WTC11 (cell line): ENCODE data around the gene ARRDC3. TPM values are rescaled to one million over a fixed set of nuclear protein-coding genes. Genes with fewer than 3 reads are reported as not detected.
A peak's percentile ranks its signal among the peaks of the same experiment; 100 is the strongest.
"Not testable (repeated sequence)": the region's sequence is repeated elsewhere in the genome, so short reads cannot be mapped to it uniquely, and the experiment has no call there.

ENCODE experiments used
- ATAC-seq: fragments of 200-7000 bp; cut with Tn5 transposase; 2 replicates; pipeline ENCODE4 v1.10.0; 2021; ENCODE audit warnings: mild to moderate bottlenecking, moderate library complexity
- CTCF ChIA-PET: fragments of 300-600 bp; sonication (Branson Sonifier 250); formaldehyde crosslinking; loops from one replicate; lab custom pipeline; 2021; ENCODE audit warnings: antibody characterized with exemption; lab: Charles Lee
- POLR2A ChIA-PET: fragments of 350-600 bp; sonication (Branson Sonifier 250); formaldehyde crosslinking; loops from one replicate; lab custom pipeline; 2021; ENCODE audit warnings: antibody characterized with exemption; lab: Charles Lee
- DNase-seq: peaks from one replicate; pipeline ENCODE4 v3.0.0; 2021; ENCODE audit warnings: low spot score
- H3K27ac Mint-ChIP-seq: 2 replicates; pipeline ENCODE4 v1.8.0; 2021; ENCODE audit warnings: mixed read lengths
- H3K27me3 Mint-ChIP-seq: 2 replicates; pipeline ENCODE4 v1.8.0; 2021; ENCODE audit warnings: low read depth, mild to moderate bottlenecking, moderate library complexity, mixed read lengths
- H3K36me3 Mint-ChIP-seq: 2 replicates; pipeline ENCODE4 v1.8.0; 2021; ENCODE audit warnings: mixed read lengths
- H3K4me1 Mint-ChIP-seq: 2 replicates; pipeline ENCODE4 v1.8.0; 2022; ENCODE audit warnings: mixed read lengths
- H3K4me3 Mint-ChIP-seq: 2 replicates; pipeline ENCODE4 v1.8.0; 2021; ENCODE audit warnings: mild to moderate bottlenecking, moderate library complexity, mixed read lengths
- H3K9me3 Mint-ChIP-seq: 2 replicates; pipeline ENCODE4 v1.8.0; 2021; ENCODE audit warnings: mixed read lengths
- CREM ChIP-seq: sonication (generic); formaldehyde crosslinking; IDR thresholded peaks from 2 replicates; pipeline ENCODE4 v1.8.1; 2022; ENCODE audit warnings: mild to moderate bottlenecking, missing genetic modification reagents, moderate library complexity
- ETV6 ChIP-seq: sonication (generic); formaldehyde crosslinking; IDR thresholded peaks from 2 replicates; pipeline ENCODE4 v1.8.1; 2022; ENCODE audit warnings: mild to moderate bottlenecking, missing genetic modification reagents
- IRF2 ChIP-seq: sonication (generic); formaldehyde crosslinking; IDR thresholded peaks from 2 replicates; pipeline ENCODE4 v1.8.0; 2022; ENCODE audit warnings: low read depth, missing genetic modification reagents, borderline replicate concordance
- JUN ChIP-seq: sonication (generic); formaldehyde crosslinking; IDR thresholded peaks from 2 replicates; pipeline ENCODE4 v1.8.0; 2023; ENCODE audit warnings: mild to moderate bottlenecking, missing genetic modification reagents
- NR1H2 ChIP-seq: sonication (generic); formaldehyde crosslinking; IDR thresholded peaks from 2 replicates; pipeline ENCODE4 v1.9.0; 2021; ENCODE audit warnings: mild to moderate bottlenecking, moderate library complexity, missing genetic modification reagents
- PRRX2 ChIP-seq: fragments of 250-450 bp; sonication (Bioruptor Pico); IDR thresholded peaks from 2 replicates; pipeline ENCODE4 v1.8.0; 2021; ENCODE audit warnings: mild to moderate bottlenecking
- TCF7 ChIP-seq: sonication (generic); formaldehyde crosslinking; IDR thresholded peaks from 2 replicates; pipeline ENCODE4 v1.8.0; 2022; ENCODE audit warnings: mild to moderate bottlenecking, low read depth, missing genetic modification reagents, moderate library complexity
- ZNF219 ChIP-seq: sonication (generic); formaldehyde crosslinking; IDR thresholded peaks from 2 replicates; pipeline ENCODE4 v1.8.0; 2023; ENCODE audit warnings: missing genetic modification reagents, mild to moderate bottlenecking, borderline replicate concordance
- total RNA-seq: library from RNA; stranded (reverse); gene quantifications from 3 replicates; pipeline ENCODE4 v1.2.3, GENCODE V29; 2021
- TF ChIP-seq, protein P1 (sequence below): sonication (generic); formaldehyde crosslinking; IDR thresholded peaks from 2 replicates; pipeline ENCODE4 v1.8.0; 2022; ENCODE audit warnings: mild to moderate bottlenecking, missing genetic modification reagents
- TF ChIP-seq, protein P2 (sequence below): sonication (generic); formaldehyde crosslinking; IDR thresholded peaks from 2 replicates; pipeline ENCODE4 v1.8.1; 2022; ENCODE audit warnings: missing genetic modification reagents, borderline replicate concordance
- TF ChIP-seq, protein P3 (sequence below): fragments of 250-450 bp; sonication (Bioruptor Pico); IDR thresholded peaks from 2 replicates; pipeline ENCODE4 v1.9.0; 2021; ENCODE audit warnings: moderate library complexity, mild to moderate bottlenecking, inconsistent platforms, borderline replicate concordance
- TF ChIP-seq, protein P4 (sequence below): sonication (generic); formaldehyde crosslinking; IDR thresholded peaks from 2 replicates; pipeline ENCODE4 v1.8.1; 2023; ENCODE audit warnings: mild to moderate bottlenecking, missing genetic modification reagents
- TF ChIP-seq, protein P5 (sequence below): sonication (generic); formaldehyde crosslinking; conservative IDR thresholded peaks from 2 replicates; pipeline ENCODE4 v1.8.1; 2022; ENCODE audit warnings: mild to moderate bottlenecking, missing genetic modification reagents
- TF ChIP-seq, protein P6 (sequence below): sonication (generic); formaldehyde crosslinking; IDR thresholded peaks from 2 replicates; pipeline ENCODE4 v1.8.1; 2022; ENCODE audit warnings: mild to moderate bottlenecking, missing genetic modification reagents, moderate library complexity, borderline replicate concordance
- TF ChIP-seq, protein P7 (sequence below): sonication (generic); formaldehyde crosslinking; IDR thresholded peaks from 2 replicates; pipeline ENCODE4 v1.8.1; 2023; ENCODE audit warnings: mild to moderate bottlenecking, missing genetic modification reagents, moderate library complexity
- TF ChIP-seq, protein P8 (sequence below): fragments of 250-450 bp; sonication (Bioruptor Pico); IDR thresholded peaks from 2 replicates; pipeline ENCODE4 v1.8.0; 2021; ENCODE audit warnings: mild to moderate bottlenecking

ARRDC3 gene
- total RNA-seq, 1 experiment from 2014 or later = 10.3 TPM

DNA sequence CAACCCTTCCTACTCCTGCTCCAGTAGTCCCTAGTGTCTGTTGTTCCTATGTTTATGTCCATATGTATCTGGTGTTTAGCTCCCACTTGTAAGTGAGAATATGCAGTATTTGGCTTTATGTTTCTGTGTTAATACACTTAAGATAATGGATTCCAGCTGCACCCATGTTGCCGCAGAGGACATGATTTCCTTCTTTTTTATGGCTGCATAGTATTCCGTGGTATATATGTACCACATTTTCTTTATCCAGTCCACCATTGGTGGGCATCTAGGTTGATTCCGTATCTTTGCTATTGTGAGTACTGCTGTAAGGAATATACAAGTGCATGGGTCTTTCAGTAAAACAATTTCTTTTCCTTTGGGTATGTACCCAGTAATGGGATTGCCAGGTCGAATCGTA lies 5.2 kb upstream of the ARRDC3 start:
- DNase-seq = no peak

DNA sequence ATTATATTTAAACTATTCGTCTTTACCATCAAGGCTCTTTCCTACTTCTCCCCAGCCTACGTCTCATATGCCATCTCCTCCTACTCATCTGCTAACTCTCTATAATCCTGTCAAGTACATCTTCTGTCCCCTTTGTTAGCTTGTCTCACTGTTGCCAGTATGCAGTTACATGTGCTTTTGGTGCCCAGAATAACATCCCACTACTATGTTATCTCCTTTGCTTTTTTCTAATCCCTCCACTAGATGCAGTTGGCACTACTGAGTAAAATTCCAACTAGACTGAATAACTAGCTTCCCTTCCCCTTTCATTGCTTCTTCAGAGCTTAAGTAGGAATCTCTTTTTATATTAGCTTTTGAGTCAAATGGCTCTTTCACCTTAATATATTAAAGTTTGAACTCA lies 3.0 kb upstream of the ARRDC3 start:
- Mint-ChIP-seq H3K27ac (peak overlapping the region; percentile 63; the same call in 1 of the 2 replicates), H3K4me1 (peaks cover 12% of the 10 kb centered on the region), H3K9me3 (peaks cover 10% of the 10 kb centered on the region), H3K4me3 (no peak overlapping the region), H3K36me3 (peaks cover 4% of the 10 kb centered on the region), H3K27me3 (no peaks in the 10 kb centered on the region)
- TF ChIP-seq JUN (CRISPR knock-in tag) (no peak), CREM (CRISPR knock-in tag) (no peak), PRRX2 (no peak), TCF7 (no peak)
- TF ChIP-seq, protein P1, sequence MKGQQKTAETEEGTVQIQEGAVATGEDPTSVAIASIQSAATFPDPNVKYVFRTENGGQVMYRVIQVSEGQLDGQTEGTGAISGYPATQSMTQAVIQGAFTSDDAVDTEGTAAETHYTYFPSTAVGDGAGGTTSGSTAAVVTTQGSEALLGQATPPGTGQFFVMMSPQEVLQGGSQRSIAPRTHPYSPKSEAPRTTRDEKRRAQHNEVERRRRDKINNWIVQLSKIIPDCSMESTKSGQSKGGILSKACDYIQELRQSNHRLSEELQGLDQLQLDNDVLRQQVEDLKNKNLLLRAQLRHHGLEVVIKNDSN (CRISPR knock-in tag) = no peak
- TF ChIP-seq, protein P2, sequence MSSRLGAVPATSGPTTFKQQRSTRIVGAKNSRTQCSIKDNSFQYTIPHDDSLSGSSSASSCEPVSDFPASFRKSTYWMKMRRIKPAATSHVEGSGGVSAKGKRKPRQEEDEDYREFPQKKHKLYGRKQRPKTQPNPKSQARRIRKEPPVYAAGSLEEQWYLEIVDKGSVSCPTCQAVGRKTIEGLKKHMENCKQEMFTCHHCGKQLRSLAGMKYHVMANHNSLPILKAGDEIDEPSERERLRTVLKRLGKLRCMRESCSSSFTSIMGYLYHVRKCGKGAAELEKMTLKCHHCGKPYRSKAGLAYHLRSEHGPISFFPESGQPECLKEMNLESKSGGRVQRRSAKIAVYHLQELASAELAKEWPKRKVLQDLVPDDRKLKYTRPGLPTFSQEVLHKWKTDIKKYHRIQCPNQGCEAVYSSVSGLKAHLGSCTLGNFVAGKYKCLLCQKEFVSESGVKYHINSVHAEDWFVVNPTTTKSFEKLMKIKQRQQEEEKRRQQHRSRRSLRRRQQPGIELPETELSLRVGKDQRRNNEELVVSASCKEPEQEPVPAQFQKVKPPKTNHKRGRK = no peak
- TF ChIP-seq, protein P3, sequence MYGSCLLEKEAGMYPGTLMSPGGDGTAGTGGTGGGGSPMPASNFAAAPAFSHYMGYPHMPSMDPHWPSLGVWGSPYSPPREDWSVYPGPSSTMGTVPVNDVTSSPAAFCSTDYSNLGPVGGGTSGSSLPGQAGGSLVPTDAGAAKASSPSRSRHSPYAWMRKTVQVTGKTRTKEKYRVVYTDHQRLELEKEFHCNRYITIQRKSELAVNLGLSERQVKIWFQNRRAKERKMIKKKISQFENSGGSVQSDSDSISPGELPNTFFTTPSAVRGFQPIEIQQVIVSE (CRISPR knock-in tag) = no peak
- POLR2A ChIA-PET = no interaction called here
- DNase-seq = no peak
- no peak for ATAC-seq
- CTCF ChIA-PET = interaction anchor here (1.2 to 6.1 kb wide), 16 partner anchors 10 to 520 kb away, joined by 3 to 109 read pairs (median 16); no protein-coding TSS in a partner anchor

More for the DNA sequence above, 5.2 kb upstream of the ARRDC3 start:
- POLR2A ChIA-PET = no interaction called here
- Mint-ChIP-seq H3K27ac (no peak overlapping the region), H3K4me3 (no peak overlapping the region), H3K4me1 (peaks cover 12% of the 10 kb centered on the region), H3K36me3 (peaks cover 4% of the 10 kb centered on the region), H3K27me3 (no peaks in the 10 kb centered on the region), H3K9me3 (peaks cover 10% of the 10 kb centered on the region)
- TF ChIP-seq, protein P4, sequence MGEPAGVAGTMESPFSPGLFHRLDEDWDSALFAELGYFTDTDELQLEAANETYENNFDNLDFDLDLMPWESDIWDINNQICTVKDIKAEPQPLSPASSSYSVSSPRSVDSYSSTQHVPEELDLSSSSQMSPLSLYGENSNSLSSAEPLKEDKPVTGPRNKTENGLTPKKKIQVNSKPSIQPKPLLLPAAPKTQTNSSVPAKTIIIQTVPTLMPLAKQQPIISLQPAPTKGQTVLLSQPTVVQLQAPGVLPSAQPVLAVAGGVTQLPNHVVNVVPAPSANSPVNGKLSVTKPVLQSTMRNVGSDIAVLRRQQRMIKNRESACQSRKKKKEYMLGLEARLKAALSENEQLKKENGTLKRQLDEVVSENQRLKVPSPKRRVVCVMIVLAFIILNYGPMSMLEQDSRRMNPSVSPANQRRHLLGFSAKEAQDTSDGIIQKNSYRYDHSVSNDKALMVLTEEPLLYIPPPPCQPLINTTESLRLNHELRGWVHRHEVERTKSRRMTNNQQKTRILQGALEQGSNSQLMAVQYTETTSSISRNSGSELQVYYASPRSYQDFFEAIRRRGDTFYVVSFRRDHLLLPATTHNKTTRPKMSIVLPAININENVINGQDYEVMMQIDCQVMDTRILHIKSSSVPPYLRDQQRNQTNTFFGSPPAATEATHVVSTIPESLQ = no peak
- TF ChIP-seq ZNF219 (CRISPR knock-in tag) = no peak
- TF ChIP-seq NR1H2 (CRISPR knock-in tag) = no peak
- no peak for TF ChIP-seq JUN (CRISPR knock-in tag)
- no peak for TF ChIP-seq ETV6 (CRISPR knock-in tag)
- TF ChIP-seq, protein P5, sequence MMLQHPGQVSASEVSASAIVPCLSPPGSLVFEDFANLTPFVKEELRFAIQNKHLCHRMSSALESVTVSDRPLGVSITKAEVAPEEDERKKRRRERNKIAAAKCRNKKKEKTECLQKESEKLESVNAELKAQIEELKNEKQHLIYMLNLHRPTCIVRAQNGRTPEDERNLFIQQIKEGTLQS (CRISPR knock-in tag) = no peak
- TF ChIP-seq, protein P6, sequence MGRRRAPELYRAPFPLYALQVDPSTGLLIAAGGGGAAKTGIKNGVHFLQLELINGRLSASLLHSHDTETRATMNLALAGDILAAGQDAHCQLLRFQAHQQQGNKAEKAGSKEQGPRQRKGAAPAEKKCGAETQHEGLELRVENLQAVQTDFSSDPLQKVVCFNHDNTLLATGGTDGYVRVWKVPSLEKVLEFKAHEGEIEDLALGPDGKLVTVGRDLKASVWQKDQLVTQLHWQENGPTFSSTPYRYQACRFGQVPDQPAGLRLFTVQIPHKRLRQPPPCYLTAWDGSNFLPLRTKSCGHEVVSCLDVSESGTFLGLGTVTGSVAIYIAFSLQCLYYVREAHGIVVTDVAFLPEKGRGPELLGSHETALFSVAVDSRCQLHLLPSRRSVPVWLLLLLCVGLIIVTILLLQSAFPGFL (CRISPR knock-in tag) = no peak
- TF ChIP-seq, protein P7, sequence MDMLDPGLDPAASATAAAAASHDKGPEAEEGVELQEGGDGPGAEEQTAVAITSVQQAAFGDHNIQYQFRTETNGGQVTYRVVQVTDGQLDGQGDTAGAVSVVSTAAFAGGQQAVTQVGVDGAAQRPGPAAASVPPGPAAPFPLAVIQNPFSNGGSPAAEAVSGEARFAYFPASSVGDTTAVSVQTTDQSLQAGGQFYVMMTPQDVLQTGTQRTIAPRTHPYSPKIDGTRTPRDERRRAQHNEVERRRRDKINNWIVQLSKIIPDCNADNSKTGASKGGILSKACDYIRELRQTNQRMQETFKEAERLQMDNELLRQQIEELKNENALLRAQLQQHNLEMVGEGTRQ (CRISPR knock-in tag) = no peak
- TF ChIP-seq, protein P2 = no peak
- TF ChIP-seq IRF2 (CRISPR knock-in tag) = no peak
- TF ChIP-seq, protein P8, sequence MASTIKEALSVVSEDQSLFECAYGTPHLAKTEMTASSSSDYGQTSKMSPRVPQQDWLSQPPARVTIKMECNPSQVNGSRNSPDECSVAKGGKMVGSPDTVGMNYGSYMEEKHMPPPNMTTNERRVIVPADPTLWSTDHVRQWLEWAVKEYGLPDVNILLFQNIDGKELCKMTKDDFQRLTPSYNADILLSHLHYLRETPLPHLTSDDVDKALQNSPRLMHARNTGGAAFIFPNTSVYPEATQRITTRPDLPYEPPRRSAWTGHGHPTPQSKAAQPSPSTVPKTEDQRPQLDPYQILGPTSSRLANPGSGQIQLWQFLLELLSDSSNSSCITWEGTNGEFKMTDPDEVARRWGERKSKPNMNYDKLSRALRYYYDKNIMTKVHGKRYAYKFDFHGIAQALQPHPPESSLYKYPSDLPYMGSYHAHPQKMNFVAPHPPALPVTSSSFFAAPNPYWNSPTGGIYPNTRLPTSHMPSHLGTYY = no peak
- ATAC-seq = no peak
- CTCF ChIA-PET = no interaction called here

DNA sequence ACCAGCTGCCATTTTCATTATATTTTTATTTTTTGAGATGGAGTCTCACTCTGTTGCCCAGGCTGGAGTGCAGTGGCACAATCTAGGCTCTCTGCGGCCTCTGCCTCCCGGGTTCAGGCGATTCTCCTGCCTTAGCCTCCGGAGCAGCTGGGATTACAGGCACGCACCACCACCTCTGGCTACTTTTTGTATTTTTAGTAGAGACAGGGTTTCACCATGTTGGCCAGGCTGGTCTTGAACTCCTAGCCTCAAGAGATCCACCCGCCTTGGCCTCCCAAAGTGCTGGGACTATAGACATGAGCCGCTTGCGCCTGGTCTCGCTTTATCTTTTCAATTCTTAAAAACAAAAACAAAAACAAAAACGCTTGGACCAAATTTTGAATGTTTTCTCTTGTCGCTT lies 2.5 kb upstream of the ARRDC3 start:
- H3K36me3 Mint-ChIP-seq, POLR2A ChIA-PET, H3K9me3 Mint-ChIP-seq, H3K27me3 Mint-ChIP-seq, ATAC-seq, H3K4me3 Mint-ChIP-seq, H3K27ac Mint-ChIP-seq, DNase-seq: not testable (repeated sequence)
- H3K4me1 Mint-ChIP-seq = peaks cover 12% of the 10 kb centered on the region
- CTCF ChIA-PET = interaction anchor here (0.6 to 6.1 kb wide), 51 partner anchors 8 to 911 kb away, joined by 3 to 109 read pairs (median 4); partner anchors contain the start of genes MBLAC2 and POLR3G
